Measurements from ENCODE around the gene GRAMD2A.

Gene GRAMD2A

GRCh38 chr15:72128359-72128758, 69.2 kb downstream of the GRAMD2A start:
- no peak for DNase-seq

- DNase-seq = no peak
Observed at GRCh38 chr15:72127724-72128322, 69.8 kb downstream of the GRAMD2A start.

GRCh38 chr15:72124218-72124617, 73.4 kb downstream of the GRAMD2A start:
- no peak for DNase-seq

GRCh38 chr15:72118017-72118978, 79.3 kb downstream of the GRAMD2A start, which contains the start of the genes MYO9A and SENP8:
Gene MYO9A, minus strand, starts transcription at chr15:72118150. Its CDS starts 71,587 bp downstream, at chr15:72046563.
Gene SENP8, plus strand, starts transcription at chr15:72118403. Its CDS starts 21,221 bp downstream, at chr15:72139624.
- DNase-seq = peak; percentile 97 to 98

GRCh38 chr15:72117486-72118016, 80.0 kb downstream of the GRAMD2A start:
- peak in 1 of 2 experiments; percentile 40 for DNase-seq

GRCh38 chr15:72116731-72117485, 80.7 kb downstream of the GRAMD2A start:
- DNase-seq = peak in 1 of 2 experiments; percentile 23

- DNase-seq = no peak
Observed at GRCh38 chr15:72113347-72114031, 84.1 kb downstream of the GRAMD2A start.

GRCh38 chr15:72112805-72113204, 84.8 kb downstream of the GRAMD2A start:
- DNase-seq = no peak

GRCh38 chr15:72112116-72112515, 85.5 kb downstream of the GRAMD2A start:
- no peak for DNase-seq

GRCh38 chr15:72110355-72110754, 87.2 kb downstream of the GRAMD2A start:
- DNase-seq = no peak

All from NCI-H2081 (cell line).